Mucosa of rectum (tissue), 2 donors: Measurements from ENCODE around the gene WDR53.
"Not testable (repeated sequence)": the region's sequence is repeated elsewhere in the genome, so short reads cannot be mapped to it uniquely, and the experiment has no call there.

ENCODE experiments used
- H3K27ac ChIP-seq, 2 donors: one replicate each; pipeline ENCODE4 v1.7.0; 2013; ENCODE audit warnings: inconsistent platforms in 2 of 2, low read depth in 2 of 2, low read length in 2 of 2
- H3K27me3 ChIP-seq, 2 donors: one replicate each; pipeline ENCODE4 v1.7.0; 2013; ENCODE audit warnings: low read length in 2 of 2; ENCODE audit not compliant: control insufficient read depth in 2 of 2, insufficient read depth in 2 of 2
- H3K36me3 ChIP-seq, 2 donors: one replicate each; pipeline ENCODE4 v1.7.0; 2013; ENCODE audit warnings: low read length in 2 of 2; ENCODE audit not compliant: control insufficient read depth in 2 of 2, insufficient read depth in 2 of 2
- H3K4me1 ChIP-seq, 2 donors: one replicate each; pipeline ENCODE4 v1.7.0; 2013; ENCODE audit warnings: low read length in 2 of 2, mild to moderate bottlenecking in 1 of 2; ENCODE audit not compliant: control insufficient read depth in 2 of 2, insufficient read depth in 2 of 2
- H3K4me3 ChIP-seq, 2 donors: one replicate each; pipeline ENCODE4 v1.7.0; 2013; ENCODE audit warnings: low read length in 2 of 2
- H3K9ac ChIP-seq, 2 donors: one replicate each; pipeline ENCODE4 v1.7.0; 2013; ENCODE audit warnings: low read length in 2 of 2, low read depth in 1 of 2, mild to moderate bottlenecking in 1 of 2
- H3K9me3 ChIP-seq, 2 donors: one replicate each; pipeline ENCODE4 v1.7.0; 2013; ENCODE audit warnings: low read length in 2 of 2; ENCODE audit not compliant: control insufficient read depth in 2 of 2
- donor health status: healthy.
- donor health status: Normal muscosa, but diverticular disease.

WDR53 gene

DNA sequence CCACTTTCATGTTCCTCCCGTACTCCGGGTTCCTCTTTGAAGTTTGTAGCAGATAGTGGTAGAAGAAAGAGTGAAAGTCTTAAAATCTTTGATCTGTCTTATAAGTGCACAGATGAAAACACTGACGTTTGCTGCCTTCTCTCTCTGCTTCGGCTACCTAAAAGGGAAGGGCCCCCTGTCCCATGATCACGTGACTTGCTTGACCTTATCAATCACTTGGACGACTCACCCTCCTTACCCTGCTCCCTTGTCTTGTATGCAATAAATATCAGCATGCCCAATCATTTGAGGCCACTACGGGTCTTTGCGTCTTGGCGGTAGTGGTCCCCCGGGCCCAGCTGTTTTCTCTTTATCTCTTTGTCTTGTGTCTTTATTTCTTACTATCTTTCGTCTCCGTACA lies 47.1 kb downstream of the WDR53 start:
- H3K36me3 ChIP-seq, H3K27ac ChIP-seq, H3K9ac ChIP-seq, H3K27me3 ChIP-seq, H3K4me1 ChIP-seq, H3K4me3 ChIP-seq: not testable (repeated sequence)
- peaks cover 10 to 25% of the 10 kb centered on the region in 2 donors for H3K9me3 ChIP-seq

DNA sequence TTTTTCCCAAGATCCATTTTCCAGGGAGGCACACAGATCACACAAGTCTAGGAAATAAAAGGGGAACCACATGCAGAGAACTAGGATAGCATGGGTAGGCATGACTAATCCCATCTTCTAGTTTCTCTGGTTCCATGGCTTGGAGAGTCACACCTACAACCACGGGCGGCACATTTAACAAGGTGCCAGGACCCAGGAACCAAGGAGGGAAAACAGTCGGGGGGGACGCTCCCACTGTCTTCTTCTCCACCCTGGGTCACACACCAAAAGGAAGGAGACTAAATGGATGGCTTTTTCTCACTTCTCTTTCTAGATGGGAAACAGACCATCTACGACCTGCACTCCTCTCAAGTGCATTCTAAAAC lies 48.7 kb downstream of the WDR53 start:
- Histone ChIP-seq H3K4me1 (no peaks in the 10 kb centered on the region), H3K27ac (no peak overlapping the region), H3K4me3 (no peak overlapping the region), H3K9ac (no peak overlapping the region), H3K9me3 (peaks cover 10 to 25% of the 10 kb centered on the region in 2 donors), H3K36me3 (no peaks in the 10 kb centered on the region), H3K27me3 (no peaks in the 10 kb centered on the region)

DNA sequence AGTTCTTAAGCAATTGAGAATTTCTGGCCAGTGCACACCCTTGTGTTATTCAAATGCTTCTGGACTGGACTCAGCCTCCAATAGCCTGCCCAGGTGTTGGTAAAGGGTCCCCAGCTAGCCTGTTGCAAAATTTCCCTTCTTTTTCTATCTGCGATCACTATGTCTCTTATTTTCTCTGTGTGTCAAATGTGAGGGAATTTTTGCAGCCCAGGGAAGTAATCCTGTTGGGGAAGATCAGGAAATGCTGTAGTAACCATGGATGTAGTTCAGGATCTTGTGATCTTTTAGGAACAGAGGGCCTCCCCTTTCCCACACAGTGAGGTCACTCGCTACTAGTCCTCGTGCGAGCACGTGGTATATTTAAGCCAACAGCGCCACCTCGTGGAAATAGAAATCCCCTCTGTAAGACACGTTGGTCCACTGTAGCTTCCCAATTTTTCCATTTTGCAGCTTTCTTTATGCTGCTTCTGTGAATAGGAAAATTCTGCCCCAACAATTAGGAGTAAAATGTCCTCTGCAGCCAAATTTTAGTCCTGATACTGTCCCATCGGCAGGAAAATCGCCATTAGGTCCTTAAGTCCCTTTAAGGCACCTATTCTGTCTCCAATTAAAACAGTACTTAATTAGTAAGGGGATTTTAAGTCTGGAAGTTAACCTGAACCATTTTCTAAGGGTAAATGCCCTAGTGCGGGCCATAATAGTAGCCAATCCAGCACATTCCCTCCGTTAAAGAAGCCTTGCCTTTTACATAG lies 49.2 kb downstream of the WDR53 start:
- Histone ChIP-seq H3K27me3 (no peaks in the 10 kb centered on the region), H3K4me3 (no peak overlapping the region), H3K4me1 (no peaks in the 10 kb centered on the region), H3K27ac (no peak overlapping the region), H3K36me3 (no peaks in the 10 kb centered on the region), H3K9ac (no peak overlapping the region), H3K9me3 (peaks cover 10 to 25% of the 10 kb centered on the region in 2 donors)

DNA sequence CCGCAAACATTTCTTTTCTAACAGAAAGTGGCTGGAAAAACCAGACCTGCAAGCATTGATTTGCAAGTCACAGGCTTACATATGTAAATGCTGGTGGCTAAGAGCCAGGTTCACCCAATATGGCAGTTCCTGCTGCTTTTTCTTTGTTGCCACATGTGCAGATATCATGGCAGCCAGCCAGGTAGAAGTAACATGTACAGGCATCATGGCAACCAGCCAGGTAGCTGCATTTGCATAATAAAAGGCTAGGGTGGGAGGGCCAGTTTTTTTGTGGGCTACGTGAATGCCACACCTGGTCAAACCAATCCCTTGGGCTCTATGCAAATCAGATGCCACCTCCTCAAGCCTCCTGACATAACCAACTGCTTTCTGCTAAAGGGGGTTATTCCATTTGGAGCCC lies 50.4 kb downstream of the WDR53 start:
- no peaks in the 10 kb centered on the region for H3K27me3 ChIP-seq
- no peak overlapping the region for H3K4me3 ChIP-seq
- no peak overlapping the region for H3K9ac ChIP-seq
- peaks cover 10 to 25% of the 10 kb centered on the region in 2 donors for H3K9me3 ChIP-seq
- no peaks in the 10 kb centered on the region for H3K36me3 ChIP-seq
- no peaks in the 10 kb centered on the region for H3K4me1 ChIP-seq
- H3K27ac ChIP-seq: no peak overlapping the region

DNA sequence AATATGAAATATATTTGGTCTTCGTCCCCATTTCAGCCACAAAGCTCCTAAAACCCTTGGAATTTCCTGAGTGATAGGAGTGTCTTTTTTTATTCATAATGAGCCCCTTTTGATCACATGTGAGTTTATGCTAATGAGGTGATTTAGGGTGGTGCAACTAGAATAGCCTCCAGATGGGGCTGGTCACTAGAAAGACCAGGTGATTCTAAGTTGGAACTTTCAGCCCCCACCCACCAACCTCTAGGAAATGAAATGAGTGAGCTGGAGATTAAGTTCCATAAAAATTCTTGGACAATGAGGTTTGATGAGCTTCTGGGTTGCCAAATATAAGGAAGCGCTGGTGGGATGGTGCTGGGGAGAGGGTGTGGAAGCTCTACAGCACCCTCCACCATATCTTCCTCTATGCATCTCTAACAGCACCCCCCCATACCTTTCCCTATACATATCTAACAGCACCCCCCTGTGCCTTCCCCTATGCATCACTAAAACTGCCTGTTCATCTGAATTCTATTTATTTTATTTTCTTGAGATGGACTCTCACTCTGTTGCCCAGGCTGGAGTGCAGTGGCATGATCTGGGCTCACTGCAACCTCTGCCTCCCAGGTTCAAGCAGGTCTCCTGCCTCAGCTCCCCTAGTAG lies 51.1 kb downstream of the WDR53 start:
- Histone ChIP-seq H3K9me3 (peaks cover 10 to 25% of the 10 kb centered on the region in 2 donors), H3K9ac (no peak overlapping the region), H3K36me3 (no peaks in the 10 kb centered on the region), H3K27ac (no peak overlapping the region), H3K4me3 (no peak overlapping the region), H3K27me3 (no peaks in the 10 kb centered on the region), H3K4me1 (no peaks in the 10 kb centered on the region)

DNA sequence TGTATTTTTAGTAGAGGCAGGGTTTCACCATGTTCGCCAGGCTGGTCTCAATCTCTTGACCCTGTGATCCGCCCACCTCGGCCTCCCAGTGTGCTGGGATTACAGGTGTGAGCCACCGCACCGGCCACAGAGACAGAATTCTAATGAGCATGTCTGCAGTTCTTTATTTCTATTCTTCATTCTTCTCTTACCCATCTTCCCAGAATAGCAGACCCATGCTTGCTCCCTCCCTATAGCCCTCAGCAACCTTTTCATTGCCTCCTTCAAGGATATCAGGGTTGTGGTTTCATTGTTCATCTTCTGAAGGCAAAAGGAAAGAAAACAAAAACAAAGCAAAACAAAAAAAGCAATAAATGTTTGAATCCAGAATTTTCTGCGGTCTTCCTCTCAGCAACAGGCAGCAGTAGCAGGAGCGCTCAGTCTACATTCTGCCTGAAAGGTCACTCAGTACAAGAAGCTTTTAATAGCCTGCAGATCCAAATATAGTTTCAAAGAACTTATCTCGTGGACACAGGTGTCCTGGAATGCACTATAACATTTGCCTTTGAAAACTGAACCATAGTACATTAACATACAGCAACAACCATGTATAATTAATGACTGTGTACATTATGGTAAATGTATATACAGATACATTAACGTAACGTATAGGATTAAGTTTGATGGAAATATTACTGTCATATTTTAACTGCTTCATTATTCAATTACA lies 53.3 kb downstream of the WDR53 start, which contains the start of gene SMCO1:
SMCO1 (minus strand) TSS at position 434 of the 709 bp plus-strand sequence; CDS start at position 297, 137 bp downstream.
- H3K9me3 ChIP-seq: peaks cover 10 to 21% of the 10 kb centered on the region in 2 donors
- no peak within 1 kb of the TSS for H3K9ac ChIP-seq
- H3K27ac ChIP-seq: no peak within 1 kb of the TSS
- H3K27me3 ChIP-seq: no peaks in the 10 kb centered on the region
- H3K36me3 ChIP-seq: no peaks in the 10 kb centered on the region
- H3K4me3 ChIP-seq: no peak within 1 kb of the TSS
- no peaks in the 10 kb centered on the region for H3K4me1 ChIP-seq

DNA sequence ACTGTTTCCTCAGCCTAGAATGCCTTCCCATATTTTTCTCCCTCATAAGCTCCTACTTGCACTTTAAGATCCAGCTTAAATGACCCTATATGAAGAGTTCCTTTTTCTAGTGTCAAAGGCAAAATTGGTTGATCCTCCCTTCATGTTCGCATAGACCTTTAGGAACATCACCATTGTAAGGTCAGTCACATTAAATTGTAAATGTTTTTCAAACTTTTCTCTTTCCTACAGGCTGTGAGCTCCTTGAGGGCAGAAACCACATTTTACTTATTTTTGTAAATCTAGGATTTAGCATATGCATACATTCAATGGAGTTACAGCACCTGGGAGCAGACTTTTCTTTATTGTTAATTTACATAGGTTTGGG lies 54.0 kb downstream of the WDR53 start:
- Histone ChIP-seq H3K27ac (no peak overlapping the region), H3K36me3 (no peaks in the 10 kb centered on the region), H3K9me3 (peaks cover 6 to 15% of the 10 kb centered on the region in 2 donors), H3K4me1 (no peaks in the 10 kb centered on the region), H3K27me3 (no peaks in the 10 kb centered on the region), H3K4me3 (no peak overlapping the region), H3K9ac (no peak overlapping the region)

DNA sequence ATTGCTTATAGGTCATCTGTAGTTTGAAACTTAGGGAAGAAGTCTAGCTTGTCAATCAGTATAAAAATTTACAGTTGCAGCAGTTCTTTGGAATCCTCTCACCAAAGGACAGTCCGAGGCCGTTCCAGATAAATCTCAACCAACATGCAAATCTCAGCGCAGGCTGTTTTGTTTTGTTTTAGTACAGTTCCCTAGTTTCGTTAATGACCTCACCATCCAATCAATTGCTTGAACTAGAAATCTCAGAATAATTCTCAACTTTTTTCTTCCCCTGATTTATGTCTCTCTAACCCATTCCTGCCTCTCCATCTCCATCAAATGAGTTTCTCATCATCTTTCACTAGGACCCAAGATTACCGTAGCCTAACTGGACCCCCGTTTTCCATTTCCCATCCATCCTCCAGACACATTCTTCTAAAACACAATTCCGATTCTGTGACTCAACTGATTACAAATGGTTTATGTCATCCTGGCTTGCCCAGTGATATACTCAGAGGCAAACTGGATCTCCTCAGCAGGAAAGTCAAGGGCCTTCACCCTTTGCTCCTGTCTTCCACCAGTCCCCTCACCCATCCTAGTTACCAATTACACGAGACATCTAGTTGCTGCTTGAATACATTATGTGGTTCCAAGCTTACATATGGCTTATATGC lies 54.5 kb downstream of the WDR53 start:
- no peaks in the 10 kb centered on the region for H3K27me3 ChIP-seq
- peaks cover 4 to 9% of the 10 kb centered on the region in 2 donors for H3K9me3 ChIP-seq
- no peak overlapping the region for H3K27ac ChIP-seq
- no peak overlapping the region for H3K9ac ChIP-seq
- no peaks in the 10 kb centered on the region for H3K4me1 ChIP-seq
- H3K4me3 ChIP-seq: no peak overlapping the region
- no peaks in the 10 kb centered on the region for H3K36me3 ChIP-seq

DNA sequence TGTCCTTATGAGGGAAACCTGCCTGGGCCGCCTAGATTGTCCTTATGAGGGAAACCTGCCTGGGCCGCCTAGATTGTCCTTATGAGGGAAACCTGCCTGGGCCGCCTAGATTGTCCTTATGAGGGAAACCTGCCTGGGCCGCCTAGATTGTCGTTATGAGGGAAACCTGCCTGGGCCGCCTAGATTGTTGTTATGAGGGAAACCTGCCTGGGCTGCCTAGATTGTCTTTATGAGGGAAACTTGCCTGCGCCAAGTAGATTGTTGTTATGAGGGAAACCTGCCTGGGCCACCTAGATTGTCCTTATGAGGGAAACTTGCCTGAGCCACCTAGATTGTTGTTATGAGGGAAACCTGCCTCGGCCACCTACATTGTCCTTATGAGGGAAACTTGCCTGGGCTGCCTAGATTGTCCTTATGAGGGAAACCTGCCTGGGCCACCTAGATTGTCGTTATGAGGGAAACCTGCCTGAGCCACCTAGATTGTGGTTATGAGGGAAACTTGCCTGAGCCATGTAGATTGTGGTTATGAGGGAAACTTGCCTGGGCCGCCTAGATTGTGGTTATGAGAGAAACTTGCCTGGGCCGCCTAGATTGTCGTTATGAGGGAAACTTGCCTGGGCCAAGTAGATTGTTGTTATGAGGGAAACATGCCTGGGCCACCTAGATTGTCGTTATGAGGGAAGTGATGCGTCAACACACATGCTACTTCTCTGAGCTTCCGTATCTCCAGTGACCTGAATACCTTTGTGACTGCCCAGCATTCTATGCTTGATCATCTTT lies 56.5 kb downstream of the WDR53 start:
- not testable (repeated sequence) for H3K9me3 ChIP-seq, H3K36me3 ChIP-seq, H3K4me3 ChIP-seq, H3K27ac ChIP-seq, H3K9ac ChIP-seq, H3K4me1 ChIP-seq, H3K27me3 ChIP-seq
